ENCODE results near the gene SNX9.
"Not testable (repeated sequence)": the region's sequence is repeated elsewhere in the genome, so short reads cannot be mapped to it uniquely, and the experiment has no call there.

SNX9 gene

GRCh38 chr6:157954150-157955117 is 131.4 kb downstream of the SNX9 start:
- DNase-seq (ENCODE audit: low spot score) = peak; percentile 27

GRCh38 chr6:157955675-157956074 is 132.6 kb downstream of the SNX9 start:
- DNase-seq (ENCODE audit: low spot score) = no peak

- no peak for DNase-seq (ENCODE audit: low spot score)
Measured at GRCh38 chr6:157956171-157956730, 133.2 kb downstream of the SNX9 start.

- no peak for DNase-seq (ENCODE audit: low spot score)
Measured at GRCh38 chr6:157959451-157960227, 136.6 kb downstream of the SNX9 start.

- DNase-seq (ENCODE audit: low spot score) = no peak
Measured at GRCh38 chr6:157961153-157961831, 138.2 kb downstream of the SNX9 start.

GRCh38 chr6:157961832-157962575 is 139.0 kb downstream of the SNX9 start:
- no peak for DNase-seq (ENCODE audit: low spot score)

- DNase-seq (ENCODE audit: low spot score) = no peak
Measured at GRCh38 chr6:157962601-157963302, 139.7 kb downstream of the SNX9 start.

GRCh38 chr6:157964100-157964499 is 141.1 kb downstream of the SNX9 start:
- no peak for DNase-seq (ENCODE audit: low spot score)

GRCh38 chr6:157965387-157965786 is 142.3 kb downstream of the SNX9 start:
- no peak for DNase-seq (ENCODE audit: low spot score)

- no peak for DNase-seq (ENCODE audit: low spot score)
Measured at GRCh38 chr6:157966589-157966977, 143.5 kb downstream of the SNX9 start.

- no peak for DNase-seq (ENCODE audit: low spot score)
Measured at GRCh38 chr6:157967020-157967419, 144.0 kb downstream of the SNX9 start.

- DNase-seq (ENCODE audit: low spot score) = no peak
Measured at GRCh38 chr6:157967486-157967885, 144.4 kb downstream of the SNX9 start.

GRCh38 chr6:157972177-157972576 is 149.1 kb downstream of the SNX9 start:
- not testable (repeated sequence) for DNase-seq (ENCODE audit: low spot score)

GRCh38 chr6:157974341-157974894 is 151.4 kb downstream of the SNX9 start:
- no peak for DNase-seq (ENCODE audit: low spot score)

GRCh38 chr6:157974967-157975366 is 151.9 kb downstream of the SNX9 start:
- DNase-seq (ENCODE audit: low spot score) = no peak

- DNase-seq (ENCODE audit: low spot score) = no peak
Measured at GRCh38 chr6:157975456-157975855, 152.4 kb downstream of the SNX9 start.

GRCh38 chr6:157976345-157977175 is 153.5 kb downstream of the SNX9 start:
- DNase-seq (ENCODE audit: low spot score) = no peak

GRCh38 chr6:157977176-157977804 is 154.2 kb downstream of the SNX9 start:
- DNase-seq (ENCODE audit: low spot score) = no peak
